Esophagus mucosa (tissue), 1 donor: Measurements from ENCODE around the gene KCNK10. TPM values are rescaled to one million over a fixed set of nuclear protein-coding genes. Genes with fewer than 3 reads are reported as not detected.

Source experiments
- ATAC-seq: fragments of 200-7000 bp; cut with Tn5 transposase; one replicate; pipeline ENCODE4 v1.9.1; 2020
- total RNA-seq: library from RNA; stranded (reverse); gene quantifications from one replicate; pipeline ENCODE4 v1.2.4, GENCODE V29; 2023
- donor health status: DM: yes; HTN: yes; CAD: no.

Gene KCNK10, protein sequence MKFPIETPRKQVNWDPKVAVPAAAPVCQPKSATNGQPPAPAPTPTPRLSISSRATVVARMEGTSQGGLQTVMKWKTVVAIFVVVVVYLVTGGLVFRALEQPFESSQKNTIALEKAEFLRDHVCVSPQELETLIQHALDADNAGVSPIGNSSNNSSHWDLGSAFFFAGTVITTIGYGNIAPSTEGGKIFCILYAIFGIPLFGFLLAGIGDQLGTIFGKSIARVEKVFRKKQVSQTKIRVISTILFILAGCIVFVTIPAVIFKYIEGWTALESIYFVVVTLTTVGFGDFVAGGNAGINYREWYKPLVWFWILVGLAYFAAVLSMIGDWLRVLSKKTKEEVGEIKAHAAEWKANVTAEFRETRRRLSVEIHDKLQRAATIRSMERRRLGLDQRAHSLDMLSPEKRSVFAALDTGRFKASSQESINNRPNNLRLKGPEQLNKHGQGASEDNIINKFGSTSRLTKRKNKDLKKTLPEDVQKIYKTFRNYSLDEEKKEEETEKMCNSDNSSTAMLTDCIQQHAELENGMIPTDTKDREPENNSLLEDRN
- 3.9 TPM for total RNA-seq

DNA sequence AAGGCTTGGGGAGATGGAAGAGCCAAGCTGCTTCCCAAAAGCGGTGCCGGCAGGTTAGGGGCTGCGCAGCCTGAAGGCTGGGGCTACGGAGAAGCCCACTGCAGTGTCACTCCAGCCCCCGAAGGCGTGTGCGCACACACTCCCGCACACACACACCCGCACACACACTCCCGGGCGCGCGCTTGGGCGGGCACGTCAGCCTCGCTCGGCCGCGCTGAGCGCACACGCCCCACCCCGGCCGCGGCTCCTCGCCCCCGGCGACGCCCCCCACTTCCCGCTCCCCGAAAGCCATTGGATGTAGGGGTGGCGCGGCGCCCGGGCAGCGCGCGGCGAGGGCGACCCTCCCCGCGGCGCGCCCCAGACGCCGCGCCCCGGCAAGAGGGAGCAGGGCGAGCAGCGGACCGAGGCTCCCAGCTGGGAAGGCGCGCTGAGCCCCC is at the start of gene KCNK10:
Gene KCNK10 (minus strand): TSS at position 184 of the 437 bp plus-strand sequence. CDS start 471 bp downstream, outside the sequence.
- no peak for ATAC-seq

DNA sequence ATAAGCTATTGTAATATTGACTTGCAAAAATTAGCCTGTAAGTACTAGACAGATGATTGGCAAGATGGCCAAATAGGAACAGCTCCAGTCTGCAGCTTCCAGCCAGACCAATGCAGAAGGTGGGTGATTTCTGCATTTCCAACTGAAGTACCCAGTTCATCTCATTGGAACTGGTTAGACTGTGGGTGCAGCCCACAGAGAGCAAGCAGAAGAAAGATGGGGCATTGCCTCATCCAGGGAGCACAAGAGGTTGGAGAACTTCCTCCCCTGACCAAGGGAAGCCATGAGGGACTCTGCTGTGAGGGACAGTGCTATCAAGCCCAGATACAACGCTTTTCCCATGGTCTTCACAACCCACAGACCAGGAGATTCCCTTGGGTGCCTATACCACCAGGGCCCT is 46.4 kb upstream of the KCNK10 start:
- no peak for ATAC-seq

DNA sequence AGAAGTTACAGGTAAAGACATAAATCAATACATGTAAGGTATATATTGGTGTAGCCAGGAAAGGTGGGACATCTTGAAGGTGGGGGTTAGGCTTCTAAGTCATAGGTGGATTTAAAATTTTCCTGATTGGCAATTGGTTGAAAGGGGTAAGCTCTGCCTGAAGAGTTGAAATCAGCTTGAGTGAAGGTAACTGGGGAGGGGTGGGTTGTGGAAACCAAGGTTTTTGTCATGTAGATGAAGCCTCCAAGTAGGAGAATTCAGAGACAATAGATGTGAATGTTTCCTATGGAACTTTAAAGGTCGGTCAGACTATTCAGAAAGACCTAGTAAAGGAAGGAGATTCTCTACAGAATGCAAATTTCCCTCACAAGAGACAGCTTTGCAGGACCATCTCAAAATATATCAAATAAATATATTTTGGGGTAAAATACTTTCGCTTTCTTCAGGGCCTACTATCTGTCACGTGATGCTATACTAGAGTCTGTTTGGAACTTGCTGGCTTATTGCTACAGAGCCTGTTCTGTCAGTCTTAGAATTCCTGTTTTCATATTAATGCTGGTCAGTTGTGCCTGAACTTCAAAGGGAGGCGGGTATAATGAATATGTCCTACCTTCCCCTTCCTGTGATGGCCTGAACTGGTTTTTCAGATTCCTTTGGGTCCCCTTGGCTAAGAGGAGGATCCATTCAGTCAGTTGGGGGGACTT is 41.8 kb upstream of the KCNK10 start:
- ATAC-seq = no peak

DNA sequence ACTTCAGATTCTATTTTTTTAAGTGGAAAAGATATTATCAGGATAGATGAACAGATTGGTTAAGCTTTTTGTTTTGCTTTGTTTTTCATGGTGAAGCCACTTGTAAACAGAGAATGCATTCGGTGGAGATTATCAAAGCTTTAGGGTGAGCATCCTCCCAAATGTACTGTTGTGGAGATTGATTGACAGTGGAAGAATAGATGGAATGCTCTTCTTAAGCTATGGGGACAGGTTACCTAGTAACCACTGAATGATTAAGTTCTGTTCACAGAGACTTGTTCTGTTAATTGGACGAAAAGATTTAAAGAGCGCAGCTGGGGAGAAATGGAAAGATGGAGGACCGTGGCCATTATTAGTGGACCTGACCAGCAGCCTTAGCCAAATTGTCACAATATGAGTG is 40.6 kb upstream of the KCNK10 start:
- ATAC-seq = no peak

DNA sequence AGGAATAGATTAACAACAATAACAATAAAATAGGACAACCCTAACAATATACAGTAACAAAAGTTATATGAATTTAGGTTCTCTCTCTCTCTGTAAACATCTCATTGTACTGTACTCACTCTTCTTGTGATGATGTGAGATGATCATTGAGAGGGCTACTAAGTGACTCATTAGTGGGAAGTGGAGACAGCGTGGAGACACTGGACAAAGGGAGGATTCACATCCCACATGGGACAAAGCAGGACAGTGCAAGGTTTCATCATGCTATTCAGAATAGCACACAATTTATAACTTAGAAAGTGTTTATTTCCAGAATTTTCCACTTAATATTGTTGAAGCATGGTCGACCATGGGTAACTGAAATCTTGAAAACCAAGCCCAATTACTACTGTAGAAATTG is 36.4 kb upstream of the KCNK10 start:
- no peak for ATAC-seq

DNA sequence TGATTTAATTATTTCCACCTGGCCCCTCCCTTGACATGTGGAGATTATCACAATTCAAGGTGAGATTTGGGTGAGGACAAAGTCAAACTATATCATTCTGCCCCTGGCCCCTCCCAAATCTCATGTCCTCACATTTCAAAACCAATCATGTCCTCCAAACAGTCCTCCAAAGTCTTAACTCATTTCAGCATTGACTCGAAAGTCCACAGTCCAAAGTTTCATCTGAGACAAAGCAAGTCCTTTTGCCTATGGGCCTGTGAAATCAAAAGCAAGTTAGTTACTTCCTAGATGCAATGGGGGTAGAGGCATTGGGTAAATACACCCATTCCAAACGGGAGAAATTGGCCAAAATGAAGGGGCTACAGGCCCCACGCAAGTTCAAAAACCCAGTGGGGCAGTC is 31.3 kb upstream of the KCNK10 start:
- ATAC-seq = no peak

DNA sequence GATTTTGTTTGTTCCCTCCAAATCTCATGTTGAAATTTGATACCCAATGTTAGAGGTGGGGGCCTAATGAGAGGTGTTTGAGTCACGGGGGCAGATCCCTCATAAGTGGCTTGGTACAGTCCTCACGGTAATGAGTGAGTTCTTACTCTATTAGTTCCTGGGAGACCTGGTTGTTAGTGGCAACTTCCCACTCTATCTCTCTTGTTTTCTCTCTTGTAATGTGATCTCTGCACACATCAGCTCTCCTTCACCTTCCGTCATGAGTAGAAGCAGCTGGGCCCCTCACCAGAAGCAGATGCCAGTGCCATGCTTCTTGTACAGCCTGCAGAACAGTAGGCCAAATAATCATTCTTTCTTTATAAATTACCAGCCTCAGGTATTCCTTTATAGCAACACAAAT is 29.6 kb upstream of the KCNK10 start:
- no peak for ATAC-seq

DNA sequence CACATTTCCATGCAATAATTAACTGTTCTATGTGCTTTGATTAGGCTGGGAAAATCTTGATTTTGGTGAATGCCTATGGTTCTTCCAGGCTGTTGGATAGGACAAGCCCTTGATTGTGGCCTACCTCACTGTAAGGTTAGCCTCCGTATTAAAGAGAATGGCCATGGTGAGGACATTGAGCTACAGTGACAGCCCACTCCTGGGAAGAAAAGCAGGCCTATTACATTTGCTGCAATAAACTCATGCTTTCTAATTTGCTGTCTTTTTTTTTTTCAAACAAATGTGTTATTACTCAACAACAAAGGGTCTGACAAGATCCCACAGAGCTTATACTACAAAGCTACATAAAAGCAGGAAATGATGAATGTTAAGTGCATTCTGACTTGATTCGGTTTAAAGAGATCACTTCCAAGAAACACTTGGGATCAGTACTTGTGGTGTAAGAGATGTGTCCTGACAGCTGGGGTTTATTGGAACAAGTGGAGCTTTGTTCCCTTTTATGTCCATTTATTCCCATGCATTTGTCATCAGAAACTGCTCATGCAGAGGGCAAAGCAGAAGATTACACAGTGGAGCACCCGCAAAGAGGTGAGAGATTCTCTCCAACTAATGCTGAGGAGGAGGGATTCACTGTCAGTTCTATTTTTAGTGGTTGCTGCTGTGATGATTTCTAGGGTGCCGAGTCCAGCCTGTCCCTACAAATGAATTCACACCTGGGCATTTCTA is 29.1 kb upstream of the KCNK10 start:
- ATAC-seq = no peak

DNA sequence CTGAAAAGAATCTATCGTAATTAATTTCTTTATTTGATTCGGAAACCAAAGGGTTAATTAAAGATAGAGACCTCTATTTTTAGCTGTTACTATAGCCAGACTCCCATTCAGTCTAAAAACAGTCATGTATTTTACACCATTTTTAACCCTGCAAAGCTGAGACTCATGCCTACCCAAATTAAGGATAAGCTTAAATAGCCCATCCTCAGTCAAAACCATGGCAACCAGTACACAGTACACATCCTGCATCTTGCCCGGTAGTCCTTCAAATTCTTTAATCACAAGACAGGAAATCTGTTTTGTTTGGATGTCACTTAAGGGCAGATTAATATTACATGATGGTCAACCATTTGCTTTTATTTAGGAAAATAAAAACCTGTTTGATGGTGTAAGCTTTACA is 25.5 kb upstream of the KCNK10 start:
- no peak for ATAC-seq

DNA sequence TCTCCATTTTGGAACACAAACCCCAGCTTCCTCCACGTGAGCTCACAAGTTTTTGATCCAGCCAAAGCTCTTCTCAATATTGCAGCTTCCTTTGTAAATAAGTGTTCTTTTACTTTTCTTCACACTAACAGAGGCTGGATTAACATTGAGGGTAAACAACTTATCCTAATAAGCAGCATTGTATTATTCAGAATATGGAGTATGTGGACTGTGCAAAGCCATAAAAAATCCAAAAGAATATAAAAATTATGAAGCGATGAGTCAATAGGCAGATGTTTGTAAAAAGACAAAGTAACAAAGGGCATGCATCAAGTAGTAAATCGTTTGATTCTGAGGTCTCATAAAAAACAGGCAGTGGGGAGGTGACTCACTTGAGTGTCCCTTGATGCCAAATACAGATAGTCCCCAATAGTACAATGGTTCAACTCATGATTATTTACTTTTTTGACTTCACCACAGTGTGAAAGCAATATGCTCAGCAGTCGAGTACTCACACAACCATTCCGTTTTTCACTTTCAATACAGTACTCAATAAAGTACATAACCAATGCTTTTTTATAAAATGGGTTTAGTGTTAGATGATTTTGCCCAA is 23.1 kb upstream of the KCNK10 start:
- ATAC-seq = no peak

DNA sequence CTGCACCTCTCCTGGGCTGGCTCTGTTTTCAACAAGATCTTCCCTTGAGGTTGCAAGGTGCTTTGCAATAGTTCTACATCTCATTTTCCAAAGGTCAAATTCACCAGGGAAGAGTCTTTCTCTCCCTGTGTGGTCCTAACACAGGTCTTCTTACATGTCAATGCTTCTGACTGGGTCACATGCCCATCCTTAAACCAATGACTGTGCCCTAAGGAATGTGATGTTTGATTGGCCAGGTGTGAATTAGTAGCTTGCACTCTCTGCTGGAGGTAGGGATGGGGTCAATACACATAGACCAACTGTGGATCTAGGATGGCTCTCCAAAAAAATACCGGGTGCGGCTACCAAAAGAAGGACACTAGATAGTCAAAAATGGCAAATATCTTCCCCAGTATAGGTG is 19.9 kb upstream of the KCNK10 start:
- ATAC-seq = no peak

DNA sequence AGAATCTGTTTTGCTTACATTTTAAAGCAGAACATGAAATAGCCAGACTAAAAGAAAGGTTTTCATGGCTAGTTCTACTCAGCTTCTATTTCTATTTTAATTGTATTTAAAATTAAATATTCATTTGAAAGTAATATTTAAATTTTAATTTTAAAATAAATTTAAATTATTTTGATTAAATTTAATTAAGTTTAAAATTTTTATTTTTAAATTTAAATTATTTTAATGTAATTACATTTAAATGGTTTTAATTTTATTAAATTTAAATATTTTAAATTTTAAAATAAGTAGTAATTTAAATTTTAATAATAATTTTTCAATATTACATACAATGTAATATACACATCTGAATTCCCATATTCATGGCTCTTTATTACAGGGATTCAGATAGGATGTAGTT is 17.3 kb upstream of the KCNK10 start:
- ATAC-seq = no peak

DNA sequence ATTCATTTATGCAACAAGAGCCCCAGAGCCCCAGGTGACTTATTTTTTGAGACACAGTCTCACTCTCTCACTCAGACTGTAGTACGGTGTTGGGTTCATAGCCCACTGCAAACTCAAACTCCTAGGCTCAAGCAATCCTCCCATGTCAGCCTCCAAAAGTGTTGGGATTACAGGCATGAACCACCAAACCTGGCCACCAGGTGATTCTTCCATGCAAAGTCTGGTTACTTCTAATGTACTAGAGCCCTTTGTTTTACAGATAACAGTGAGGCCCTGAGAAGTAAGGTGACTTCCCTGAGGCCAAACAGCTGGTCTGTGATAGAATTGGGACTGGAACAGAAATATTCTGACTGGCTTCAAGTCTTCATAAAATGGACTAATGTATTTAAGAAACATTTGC is 10.0 kb upstream of the KCNK10 start:
- no peak for ATAC-seq

DNA sequence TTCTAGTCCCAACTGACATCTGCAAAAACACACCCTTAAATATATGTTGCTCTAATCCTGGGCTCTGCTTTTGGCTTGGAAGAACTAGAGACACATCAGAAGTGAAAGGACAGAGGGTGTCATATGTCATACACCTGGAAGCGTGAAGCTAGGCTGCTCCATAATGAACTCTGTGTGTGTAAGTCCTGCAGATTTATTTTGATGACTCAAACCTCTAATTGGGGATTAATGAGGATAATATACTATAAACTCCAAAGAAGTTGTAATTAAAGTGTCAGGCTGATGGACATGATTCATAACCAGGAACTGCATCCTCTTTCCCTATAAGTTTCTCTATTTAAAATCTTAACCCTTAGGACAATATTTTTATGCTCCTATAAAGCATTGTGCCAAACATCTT is 4.4 kb upstream of the KCNK10 start:
- peak; percentile 94 for ATAC-seq

DNA sequence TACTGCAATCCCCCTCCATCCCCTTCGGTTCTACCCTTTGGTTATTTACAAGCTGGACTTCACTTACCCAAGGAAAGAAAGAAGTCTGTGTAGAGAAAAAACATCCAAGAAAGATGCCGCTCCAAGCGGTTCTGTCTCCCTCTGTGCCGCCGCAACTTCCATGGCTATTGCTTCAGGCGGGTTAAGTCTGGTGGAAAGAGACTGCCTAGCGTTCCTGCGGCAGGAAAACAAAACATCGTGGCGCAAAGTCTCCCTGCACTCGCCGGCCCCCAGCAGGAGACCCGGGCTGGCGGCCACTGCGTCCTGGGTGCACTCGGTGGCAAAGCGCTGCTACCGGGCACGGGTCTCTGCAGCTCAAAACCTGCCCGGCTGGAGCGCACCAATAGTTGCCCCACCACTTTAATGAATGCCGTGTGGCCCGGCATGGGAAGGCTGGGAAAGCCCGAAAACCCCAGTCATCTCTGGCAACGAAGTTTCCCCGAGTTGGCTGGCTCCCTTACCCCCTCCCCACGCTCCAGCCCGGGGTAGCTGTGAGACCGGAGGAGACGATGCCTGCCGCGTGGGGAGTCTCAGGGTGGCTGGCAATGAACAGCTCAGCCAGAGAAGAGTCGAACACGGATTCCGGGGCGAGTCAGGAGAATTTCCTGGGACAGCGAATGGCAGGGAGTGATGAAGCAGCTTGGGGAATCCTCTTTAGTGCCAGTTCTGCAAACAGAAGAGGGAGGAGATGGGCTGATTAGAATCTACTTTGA is 3.5 kb upstream of the KCNK10 start:
- ATAC-seq = no peak

DNA sequence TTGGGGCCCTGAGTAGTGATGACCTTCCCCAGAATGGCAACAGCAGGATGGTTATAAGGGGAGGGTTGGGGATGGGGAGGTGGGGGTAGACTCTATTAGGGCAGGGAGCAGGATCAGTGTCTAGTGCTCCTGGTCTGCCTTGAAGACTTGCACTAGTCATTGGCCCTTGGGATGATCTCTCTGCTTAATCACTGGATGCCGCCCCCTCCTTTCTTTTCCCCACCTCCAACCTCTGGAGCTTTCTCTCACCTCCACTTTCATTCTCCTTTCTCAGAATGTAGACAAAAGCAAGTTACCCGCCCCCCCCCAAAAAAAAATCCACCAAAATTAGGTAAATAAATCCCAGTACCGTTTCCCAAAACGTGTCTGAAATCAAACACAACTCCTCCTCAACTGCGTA is 2.8 kb upstream of the KCNK10 start:
- ATAC-seq = no peak

DNA sequence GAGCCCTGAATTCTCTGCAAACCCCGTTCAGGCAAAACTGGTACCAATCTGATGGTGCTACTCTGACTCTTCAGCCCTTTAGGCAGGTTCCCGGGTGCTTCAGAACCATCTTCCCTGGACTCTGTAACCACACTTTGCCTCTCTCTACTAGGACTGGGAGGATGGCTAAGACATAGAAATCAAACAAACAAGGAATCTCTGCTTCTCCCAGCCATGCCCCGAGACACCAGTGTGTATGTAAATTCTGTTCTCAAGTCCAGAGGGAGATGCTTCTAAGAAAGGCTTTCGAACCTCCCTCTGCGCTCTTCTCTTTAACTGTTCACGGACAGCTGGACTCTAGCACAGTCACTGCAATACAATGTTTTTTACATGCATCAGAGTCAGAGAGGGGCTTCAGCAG is 1.9 kb upstream of the KCNK10 start:
- no peak for ATAC-seq

DNA sequence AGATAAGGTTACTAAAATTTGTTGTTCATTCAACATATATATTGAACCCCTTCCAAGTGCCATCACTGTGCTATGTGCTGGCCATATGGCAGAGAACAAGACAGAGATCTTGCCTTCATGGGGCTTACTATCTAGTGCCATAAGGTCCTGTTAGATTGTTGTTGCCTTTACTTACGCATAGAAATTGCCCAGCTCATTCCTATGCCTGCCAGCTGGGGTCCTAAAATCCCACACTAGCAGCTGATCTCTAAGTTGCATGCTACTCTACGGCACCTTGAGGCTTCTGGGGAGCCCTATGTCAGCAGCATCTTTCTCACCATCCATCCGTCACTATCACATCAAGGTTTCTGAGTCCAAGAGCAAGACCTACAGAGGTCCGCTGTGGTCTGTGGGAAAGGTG is 1.4 kb upstream of the KCNK10 start:
- ATAC-seq = no peak

DNA sequence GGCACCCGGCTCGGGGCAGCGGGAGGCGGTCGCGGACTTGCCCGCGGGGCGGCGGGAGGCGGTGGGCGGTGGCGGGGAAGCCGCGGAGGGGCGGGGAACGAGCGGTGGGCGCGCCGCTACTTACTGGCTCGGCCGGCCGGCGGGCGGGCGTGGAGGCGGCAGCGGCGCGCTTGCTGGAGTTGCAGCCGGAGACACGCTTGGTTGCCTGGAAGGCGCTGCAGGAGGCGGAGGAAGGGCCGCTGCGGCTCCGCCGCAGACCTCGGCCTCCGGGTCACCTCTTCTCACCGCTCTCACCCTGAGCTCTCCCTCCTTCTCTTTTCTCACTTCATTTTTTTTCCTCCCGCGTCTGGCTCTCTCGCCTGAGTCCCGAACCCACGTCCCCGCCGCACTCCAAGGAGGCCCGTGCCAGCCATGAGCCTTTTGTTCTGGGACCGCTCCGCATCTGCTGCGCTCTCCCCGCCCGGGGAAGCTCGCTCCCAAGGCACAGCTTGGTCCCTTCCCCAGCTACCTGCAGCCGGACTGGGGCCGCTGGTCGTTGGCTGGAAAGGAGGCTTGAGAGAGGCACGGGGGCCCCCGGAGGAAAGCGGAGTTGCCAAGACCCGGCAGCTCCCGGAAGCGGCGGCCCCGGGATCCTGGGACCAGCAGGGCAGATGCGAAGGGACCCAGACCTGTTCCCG is 592 bp upstream of the KCNK10 start:
- ATAC-seq = no peak

DNA sequence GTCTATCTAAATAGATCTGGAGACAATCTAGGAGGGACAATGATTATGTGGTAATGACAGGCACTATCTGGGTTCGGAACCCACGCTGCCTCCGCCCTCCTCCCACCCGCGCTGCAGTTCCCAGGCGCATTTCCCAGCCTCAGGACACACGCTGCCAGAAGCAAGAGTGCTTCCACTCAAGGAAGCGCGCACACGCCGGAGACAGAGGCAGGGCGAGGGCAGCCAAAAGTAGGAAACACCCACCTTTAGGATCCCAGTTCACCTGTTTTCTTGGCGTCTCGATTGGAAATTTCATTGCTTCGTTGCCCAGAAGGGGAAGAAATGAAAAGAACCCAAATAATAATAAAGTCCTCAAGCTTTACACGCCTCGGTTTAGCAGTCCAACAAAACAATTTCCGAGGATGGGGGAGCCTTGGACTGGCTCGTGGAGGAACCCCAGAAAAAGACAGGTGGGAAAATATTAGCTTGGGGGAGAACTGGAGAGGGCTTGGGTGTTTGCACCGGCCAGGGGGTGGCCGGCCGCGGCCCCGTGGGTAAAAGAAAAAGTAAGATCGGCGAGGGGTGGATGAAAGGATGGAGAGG is 474 bp downstream of the KCNK10 start:
- no peak for ATAC-seq
